ENCODE results near the gene SAMD5.

DNA sequence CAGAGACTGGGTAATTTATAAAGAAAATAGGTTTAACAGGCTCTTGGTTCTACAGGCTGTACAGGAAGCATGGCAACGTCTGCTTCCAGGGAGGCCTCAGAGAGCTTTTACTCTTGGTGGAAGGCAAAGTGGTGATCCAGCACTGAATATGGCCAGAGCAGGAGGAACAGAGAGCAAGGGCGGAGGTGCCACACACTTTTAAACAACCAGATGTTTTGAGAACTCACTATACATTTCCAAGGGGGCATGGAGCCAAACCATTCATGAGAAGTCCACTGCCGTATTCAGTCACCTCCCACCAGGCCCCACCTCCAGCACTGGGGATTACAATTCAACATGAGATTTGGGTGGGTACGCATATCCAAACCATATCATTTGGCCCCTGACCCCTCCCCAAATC is 18.7 kb downstream of the SAMD5 start:
- TF ChIP-seq EZH2phosphoT487 (IDR thresholded peaks at IDR 0.05; ENCODE audit: unreplicated experiment) (no peak), POLR2AphosphoS5 (IDR thresholded peaks at IDR 0.05; ENCODE audit: low read depth) (no peak), EZH2 (IDR thresholded peaks at IDR 0.05; ENCODE audit: low read depth, unreplicated experiment) (no peak), ZNF114 (CRISPR knock-in tag; IDR thresholded peaks at IDR 0.05) (no peak), JUNB (IDR thresholded peaks at IDR 0.05; ENCODE audit: unreplicated experiment) (no peak), CREB1 (CRISPR knock-in tag; IDR thresholded peaks at IDR 0.05; ENCODE audit: low read depth) (no peak), NANOG (IDR thresholded peaks at IDR 0.05; ENCODE audit: borderline replicate concordance) (no peak), STAT1 (IDR thresholded peaks at IDR 0.05; ENCODE audit: unreplicated experiment) (no peak), ZNF331 (CRISPR knock-in tag; IDR thresholded peaks at IDR 0.05; ENCODE audit: low read depth) (no peak)
- TF ChIP-seq, protein P1, sequence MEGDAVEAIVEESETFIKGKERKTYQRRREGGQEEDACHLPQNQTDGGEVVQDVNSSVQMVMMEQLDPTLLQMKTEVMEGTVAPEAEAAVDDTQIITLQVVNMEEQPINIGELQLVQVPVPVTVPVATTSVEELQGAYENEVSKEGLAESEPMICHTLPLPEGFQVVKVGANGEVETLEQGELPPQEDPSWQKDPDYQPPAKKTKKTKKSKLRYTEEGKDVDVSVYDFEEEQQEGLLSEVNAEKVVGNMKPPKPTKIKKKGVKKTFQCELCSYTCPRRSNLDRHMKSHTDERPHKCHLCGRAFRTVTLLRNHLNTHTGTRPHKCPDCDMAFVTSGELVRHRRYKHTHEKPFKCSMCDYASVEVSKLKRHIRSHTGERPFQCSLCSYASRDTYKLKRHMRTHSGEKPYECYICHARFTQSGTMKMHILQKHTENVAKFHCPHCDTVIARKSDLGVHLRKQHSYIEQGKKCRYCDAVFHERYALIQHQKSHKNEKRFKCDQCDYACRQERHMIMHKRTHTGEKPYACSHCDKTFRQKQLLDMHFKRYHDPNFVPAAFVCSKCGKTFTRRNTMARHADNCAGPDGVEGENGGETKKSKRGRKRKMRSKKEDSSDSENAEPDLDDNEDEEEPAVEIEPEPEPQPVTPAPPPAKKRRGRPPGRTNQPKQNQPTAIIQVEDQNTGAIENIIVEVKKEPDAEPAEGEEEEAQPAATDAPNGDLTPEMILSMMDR (conservative IDR thresholded peaks at IDR 0.05; ENCODE audit: low read depth in 2 of 2): no peak
- TF ChIP-seq, protein P2, sequence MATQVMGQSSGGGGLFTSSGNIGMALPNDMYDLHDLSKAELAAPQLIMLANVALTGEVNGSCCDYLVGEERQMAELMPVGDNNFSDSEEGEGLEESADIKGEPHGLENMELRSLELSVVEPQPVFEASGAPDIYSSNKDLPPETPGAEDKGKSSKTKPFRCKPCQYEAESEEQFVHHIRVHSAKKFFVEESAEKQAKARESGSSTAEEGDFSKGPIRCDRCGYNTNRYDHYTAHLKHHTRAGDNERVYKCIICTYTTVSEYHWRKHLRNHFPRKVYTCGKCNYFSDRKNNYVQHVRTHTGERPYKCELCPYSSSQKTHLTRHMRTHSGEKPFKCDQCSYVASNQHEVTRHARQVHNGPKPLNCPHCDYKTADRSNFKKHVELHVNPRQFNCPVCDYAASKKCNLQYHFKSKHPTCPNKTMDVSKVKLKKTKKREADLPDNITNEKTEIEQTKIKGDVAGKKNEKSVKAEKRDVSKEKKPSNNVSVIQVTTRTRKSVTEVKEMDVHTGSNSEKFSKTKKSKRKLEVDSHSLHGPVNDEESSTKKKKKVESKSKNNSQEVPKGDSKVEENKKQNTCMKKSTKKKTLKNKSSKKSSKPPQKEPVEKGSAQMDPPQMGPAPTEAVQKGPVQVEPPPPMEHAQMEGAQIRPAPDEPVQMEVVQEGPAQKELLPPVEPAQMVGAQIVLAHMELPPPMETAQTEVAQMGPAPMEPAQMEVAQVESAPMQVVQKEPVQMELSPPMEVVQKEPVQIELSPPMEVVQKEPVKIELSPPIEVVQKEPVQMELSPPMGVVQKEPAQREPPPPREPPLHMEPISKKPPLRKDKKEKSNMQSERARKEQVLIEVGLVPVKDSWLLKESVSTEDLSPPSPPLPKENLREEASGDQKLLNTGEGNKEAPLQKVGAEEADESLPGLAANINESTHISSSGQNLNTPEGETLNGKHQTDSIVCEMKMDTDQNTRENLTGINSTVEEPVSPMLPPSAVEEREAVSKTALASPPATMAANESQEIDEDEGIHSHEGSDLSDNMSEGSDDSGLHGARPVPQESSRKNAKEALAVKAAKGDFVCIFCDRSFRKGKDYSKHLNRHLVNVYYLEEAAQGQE (IDR thresholded peaks at IDR 0.05; ENCODE audit: unreplicated experiment): no peak
- TF ChIP-seq, protein P3, sequence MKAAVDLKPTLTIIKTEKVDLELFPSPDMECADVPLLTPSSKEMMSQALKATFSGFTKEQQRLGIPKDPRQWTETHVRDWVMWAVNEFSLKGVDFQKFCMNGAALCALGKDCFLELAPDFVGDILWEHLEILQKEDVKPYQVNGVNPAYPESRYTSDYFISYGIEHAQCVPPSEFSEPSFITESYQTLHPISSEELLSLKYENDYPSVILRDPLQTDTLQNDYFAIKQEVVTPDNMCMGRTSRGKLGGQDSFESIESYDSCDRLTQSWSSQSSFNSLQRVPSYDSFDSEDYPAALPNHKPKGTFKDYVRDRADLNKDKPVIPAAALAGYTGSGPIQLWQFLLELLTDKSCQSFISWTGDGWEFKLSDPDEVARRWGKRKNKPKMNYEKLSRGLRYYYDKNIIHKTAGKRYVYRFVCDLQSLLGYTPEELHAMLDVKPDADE (IDR thresholded peaks at IDR 0.05): no peak
- TF ChIP-seq, protein P4, sequence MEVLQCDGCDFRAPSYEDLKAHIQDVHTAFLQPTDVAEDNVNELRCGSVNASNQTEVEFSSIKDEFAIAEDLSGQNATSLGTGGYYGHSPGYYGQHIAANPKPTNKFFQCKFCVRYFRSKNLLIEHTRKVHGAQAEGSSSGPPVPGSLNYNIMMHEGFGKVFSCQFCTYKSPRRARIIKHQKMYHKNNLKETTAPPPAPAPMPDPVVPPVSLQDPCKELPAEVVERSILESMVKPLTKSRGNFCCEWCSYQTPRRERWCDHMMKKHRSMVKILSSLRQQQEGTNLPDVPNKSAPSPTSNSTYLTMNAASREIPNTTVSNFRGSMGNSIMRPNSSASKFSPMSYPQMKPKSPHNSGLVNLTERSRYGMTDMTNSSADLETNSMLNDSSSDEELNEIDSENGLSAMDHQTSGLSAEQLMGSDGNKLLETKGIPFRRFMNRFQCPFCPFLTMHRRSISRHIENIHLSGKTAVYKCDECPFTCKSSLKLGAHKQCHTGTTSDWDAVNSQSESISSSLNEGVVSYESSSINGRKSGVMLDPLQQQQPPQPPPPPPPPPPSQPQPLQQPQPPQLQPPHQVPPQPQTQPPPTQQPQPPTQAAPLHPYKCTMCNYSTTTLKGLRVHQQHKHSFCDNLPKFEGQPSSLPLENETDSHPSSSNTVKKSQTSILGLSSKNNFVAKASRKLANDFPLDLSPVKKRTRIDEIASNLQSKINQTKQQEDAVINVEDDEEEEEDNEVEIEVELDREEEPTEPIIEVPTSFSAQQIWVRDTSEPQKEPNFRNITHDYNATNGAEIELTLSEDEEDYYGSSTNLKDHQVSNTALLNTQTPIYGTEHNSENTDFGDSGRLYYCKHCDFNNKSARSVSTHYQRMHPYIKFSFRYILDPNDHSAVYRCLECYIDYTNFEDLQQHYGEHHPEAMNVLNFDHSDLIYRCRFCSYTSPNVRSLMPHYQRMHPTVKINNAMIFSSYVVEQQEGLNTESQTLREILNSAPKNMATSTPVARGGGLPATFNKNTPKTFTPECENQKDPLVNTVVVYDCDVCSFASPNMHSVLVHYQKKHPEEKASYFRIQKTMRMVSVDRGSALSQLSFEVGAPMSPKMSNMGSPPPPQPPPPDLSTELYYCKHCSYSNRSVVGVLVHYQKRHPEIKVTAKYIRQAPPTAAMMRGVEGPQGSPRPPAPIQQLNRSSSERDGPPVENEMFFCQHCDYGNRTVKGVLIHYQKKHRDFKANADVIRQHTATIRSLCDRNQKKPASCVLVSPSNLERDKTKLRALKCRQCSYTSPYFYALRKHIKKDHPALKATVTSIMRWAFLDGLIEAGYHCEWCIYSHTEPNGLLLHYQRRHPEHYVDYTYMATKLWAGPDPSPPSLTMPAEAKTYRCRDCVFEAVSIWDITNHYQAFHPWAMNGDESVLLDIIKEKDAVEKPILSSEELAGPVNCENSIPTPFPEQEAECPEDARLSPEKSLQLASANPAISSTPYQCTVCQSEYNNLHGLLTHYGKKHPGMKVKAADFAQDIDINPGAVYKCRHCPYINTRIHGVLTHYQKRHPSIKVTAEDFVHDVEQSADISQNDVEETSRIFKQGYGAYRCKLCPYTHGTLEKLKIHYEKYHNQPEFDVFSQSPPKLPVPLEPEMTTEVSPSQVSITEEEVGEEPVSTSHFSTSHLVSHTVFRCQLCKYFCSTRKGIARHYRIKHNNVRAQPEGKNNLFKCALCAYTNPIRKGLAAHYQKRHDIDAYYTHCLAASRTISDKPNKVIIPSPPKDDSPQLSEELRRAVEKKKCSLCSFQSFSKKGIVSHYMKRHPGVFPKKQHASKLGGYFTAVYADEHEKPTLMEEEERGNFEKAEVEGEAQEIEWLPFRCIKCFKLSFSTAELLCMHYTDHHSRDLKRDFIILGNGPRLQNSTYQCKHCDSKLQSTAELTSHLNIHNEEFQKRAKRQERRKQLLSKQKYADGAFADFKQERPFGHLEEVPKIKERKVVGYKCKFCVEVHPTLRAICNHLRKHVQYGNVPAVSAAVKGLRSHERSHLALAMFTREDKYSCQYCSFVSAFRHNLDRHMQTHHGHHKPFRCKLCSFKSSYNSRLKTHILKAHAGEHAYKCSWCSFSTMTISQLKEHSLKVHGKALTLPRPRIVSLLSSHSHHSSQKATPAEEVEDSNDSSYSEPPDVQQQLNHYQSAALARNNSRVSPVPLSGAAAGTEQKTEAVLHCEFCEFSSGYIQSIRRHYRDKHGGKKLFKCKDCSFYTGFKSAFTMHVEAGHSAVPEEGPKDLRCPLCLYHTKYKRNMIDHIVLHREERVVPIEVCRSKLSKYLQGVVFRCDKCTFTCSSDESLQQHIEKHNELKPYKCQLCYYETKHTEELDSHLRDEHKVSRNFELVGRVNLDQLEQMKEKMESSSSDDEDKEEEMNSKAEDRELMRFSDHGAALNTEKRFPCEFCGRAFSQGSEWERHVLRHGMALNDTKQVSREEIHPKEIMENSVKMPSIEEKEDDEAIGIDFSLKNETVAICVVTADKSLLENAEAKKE (CRISPR knock-in tag; IDR thresholded peaks at IDR 0.05): no peak

All from GM23338 (cell line).